ENCODE measurements around the gene RPS25.
A peak's percentile ranks its signal among the peaks of the same experiment; 100 is the strongest.

The RPS25 gene

DNA sequence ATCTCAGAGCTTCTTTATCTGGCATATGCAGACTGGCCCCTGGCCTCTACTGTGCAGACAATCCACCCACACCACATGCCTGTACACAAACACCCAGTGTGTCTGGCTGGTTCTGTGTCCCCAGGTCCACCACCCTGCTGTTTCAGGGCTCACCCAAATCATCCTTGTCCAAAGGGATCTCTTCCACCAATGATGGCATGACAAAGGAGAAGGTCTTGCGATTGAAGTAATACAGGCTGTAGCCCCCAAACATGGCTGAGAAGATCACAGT, 10.9 kb upstream of the RPS25 start:
- Histone ChIP-seq H3K27ac (replicated peaks; ENCODE audit: low read length) (no peak overlapping the region), H3K14ac (ENCODE audit: low read length) (no peak overlapping the region), H2BK120ac (ENCODE audit: low read depth, low read length) (no peak overlapping the region), H4K8ac (ENCODE audit: low read depth, low read length) (no peak overlapping the region), H2AK5ac (ENCODE audit: low read depth, low read length) (no peak overlapping the region), H3K4ac (ENCODE audit: low read length) (no peak overlapping the region), H3K9me3 (replicated peaks in 1 of 2; ENCODE audit: control insufficient read depth in 2 of 2, insufficient read depth in 1 of 2, low read depth in 1 of 2, low read length in 2 of 2) (no peaks in the 10 kb centered on the region), H3K18ac (ENCODE audit: low read length) (peak overlapping the region; percentile 9), H3K9ac (ENCODE audit: low read depth, low read length, poor library complexity) (peak overlapping the region; percentile 47), H3K4me2 (ENCODE audit: insufficient read depth, low read length, poor library complexity, severe bottlenecking) (no peak overlapping the region), H2BK15ac (ENCODE audit: low read length) (no peak overlapping the region), H3K79me1 (ENCODE audit: low read depth, low read length) (peaks cover 19% of the 10 kb centered on the region), H3K27me3 (ENCODE audit: control insufficient read depth in 3 of 3, insufficient read depth in 3 of 3, low read depth in 1 of 3, low read length in 3 of 3) (no peaks in the 10 kb centered on the region), H2BK5ac (ENCODE audit: low read length) (no peak overlapping the region), H3K4me3 (ENCODE audit: low read length in 2 of 2) (peak overlapping the region; percentile 0 to 4), H3K23ac (ENCODE audit: low read depth, low read length, poor library complexity) (peak overlapping the region; percentile 5), H3K36me3 (replicated peaks in 1 of 2; ENCODE audit: control insufficient read depth in 2 of 2, insufficient read depth in 2 of 2, low read length in 2 of 2) (peaks cover 40 to 52% of the 10 kb centered on the region in 2 donors), H2AFZ (ENCODE audit: low read length) (no peak overlapping the region), H4K91ac (ENCODE audit: low read depth, low read length, poor library complexity) (no peak overlapping the region), H3K4me1 (ENCODE audit: control insufficient read depth in 2 of 2, insufficient read depth in 1 of 2, low read depth in 1 of 2, low read length in 2 of 2) (peaks cover 6 to 12% of the 10 kb centered on the region in 2 donors), H2BK12ac (ENCODE audit: low read length) (no peak overlapping the region)
- no peak for DNase-seq (ENCODE audit: low spot score)
- WGBS, 2 donors (ENCODE audit: extremely low coverage in 2 of 2, insufficient read length in 2 of 2, insufficient replicate concordance in 1 of 2): no CpG with 5 or more reads among the region's 1 CpG

DNA sequence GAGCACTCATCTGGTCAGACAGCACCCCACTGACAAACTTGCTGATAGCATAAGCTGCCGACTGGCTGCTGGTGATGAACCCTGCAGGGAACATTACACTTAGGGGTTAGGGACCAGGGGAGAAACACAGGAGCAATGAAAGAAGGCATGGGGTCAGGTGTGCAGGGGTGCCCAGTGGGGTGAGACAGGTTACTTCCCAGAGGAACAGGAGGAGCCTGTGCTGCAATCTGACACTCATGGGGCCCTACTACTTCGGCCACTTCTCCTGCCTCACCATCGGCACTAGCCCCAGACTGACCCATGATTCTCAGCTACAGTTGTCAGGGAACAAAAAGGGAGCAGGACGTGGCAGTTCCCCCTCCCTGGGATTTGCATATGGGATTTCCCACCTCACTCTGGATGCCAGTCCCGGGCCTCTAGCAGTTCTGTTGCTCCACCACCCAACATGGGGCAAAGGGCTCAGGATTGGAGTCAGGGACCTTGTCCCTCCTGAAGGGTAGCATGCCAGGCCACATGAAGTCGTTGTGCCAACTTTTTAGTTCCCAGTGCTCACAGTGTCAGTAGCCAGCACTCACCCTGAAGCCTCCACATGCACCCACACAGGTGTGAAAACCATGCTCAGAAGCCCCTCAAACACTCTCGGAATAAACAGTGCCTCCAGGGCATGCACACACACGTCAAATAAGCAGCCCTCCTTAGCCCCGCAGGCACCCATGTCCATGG, 10.4 kb upstream of the RPS25 start:
- Histone ChIP-seq H3K9ac (ENCODE audit: low read depth, low read length, poor library complexity) (no peak overlapping the region), H3K23ac (ENCODE audit: low read depth, low read length, poor library complexity) (no peak overlapping the region), H3K4ac (ENCODE audit: low read length) (no peak overlapping the region), H2AFZ (ENCODE audit: low read length) (no peak overlapping the region), H3K18ac (ENCODE audit: low read length) (no peak overlapping the region), H4K8ac (ENCODE audit: low read depth, low read length) (no peak overlapping the region), H4K91ac (ENCODE audit: low read depth, low read length, poor library complexity) (no peak overlapping the region), H3K9me3 (replicated peaks in 1 of 2; ENCODE audit: control insufficient read depth in 2 of 2, insufficient read depth in 1 of 2, low read depth in 1 of 2, low read length in 2 of 2) (no peaks in the 10 kb centered on the region), H3K79me1 (ENCODE audit: low read depth, low read length) (peaks cover 19% of the 10 kb centered on the region), H3K14ac (ENCODE audit: low read length) (no peak overlapping the region), H3K27me3 (ENCODE audit: control insufficient read depth in 3 of 3, insufficient read depth in 3 of 3, low read depth in 1 of 3, low read length in 3 of 3) (no peaks in the 10 kb centered on the region), H3K27ac (replicated peaks; ENCODE audit: low read length) (no peak overlapping the region), H2BK5ac (ENCODE audit: low read length) (no peak overlapping the region), H3K4me2 (ENCODE audit: insufficient read depth, low read length, poor library complexity, severe bottlenecking) (no peak overlapping the region), H2BK120ac (ENCODE audit: low read depth, low read length) (no peak overlapping the region), H2BK15ac (ENCODE audit: low read length) (no peak overlapping the region), H3K36me3 (replicated peaks in 1 of 2; ENCODE audit: control insufficient read depth in 2 of 2, insufficient read depth in 2 of 2, low read length in 2 of 2) (peaks cover 44 to 57% of the 10 kb centered on the region in 2 donors), H2AK5ac (ENCODE audit: low read depth, low read length) (no peak overlapping the region), H3K4me3 (ENCODE audit: low read length in 2 of 2) (peak overlapping the region; percentile 0 to 4), H3K4me1 (ENCODE audit: control insufficient read depth in 2 of 2, insufficient read depth in 1 of 2, low read depth in 1 of 2, low read length in 2 of 2) (peaks cover 6 to 12% of the 10 kb centered on the region in 2 donors), H2BK12ac (ENCODE audit: low read length) (no peak overlapping the region)
- DNase-seq (ENCODE audit: low spot score): no peak
- WGBS, 2 donors (ENCODE audit: extremely low coverage in 2 of 2, insufficient read length in 2 of 2, insufficient replicate concordance in 1 of 2): no CpG with 5 or more reads among the region's 9 CpGs

DNA sequence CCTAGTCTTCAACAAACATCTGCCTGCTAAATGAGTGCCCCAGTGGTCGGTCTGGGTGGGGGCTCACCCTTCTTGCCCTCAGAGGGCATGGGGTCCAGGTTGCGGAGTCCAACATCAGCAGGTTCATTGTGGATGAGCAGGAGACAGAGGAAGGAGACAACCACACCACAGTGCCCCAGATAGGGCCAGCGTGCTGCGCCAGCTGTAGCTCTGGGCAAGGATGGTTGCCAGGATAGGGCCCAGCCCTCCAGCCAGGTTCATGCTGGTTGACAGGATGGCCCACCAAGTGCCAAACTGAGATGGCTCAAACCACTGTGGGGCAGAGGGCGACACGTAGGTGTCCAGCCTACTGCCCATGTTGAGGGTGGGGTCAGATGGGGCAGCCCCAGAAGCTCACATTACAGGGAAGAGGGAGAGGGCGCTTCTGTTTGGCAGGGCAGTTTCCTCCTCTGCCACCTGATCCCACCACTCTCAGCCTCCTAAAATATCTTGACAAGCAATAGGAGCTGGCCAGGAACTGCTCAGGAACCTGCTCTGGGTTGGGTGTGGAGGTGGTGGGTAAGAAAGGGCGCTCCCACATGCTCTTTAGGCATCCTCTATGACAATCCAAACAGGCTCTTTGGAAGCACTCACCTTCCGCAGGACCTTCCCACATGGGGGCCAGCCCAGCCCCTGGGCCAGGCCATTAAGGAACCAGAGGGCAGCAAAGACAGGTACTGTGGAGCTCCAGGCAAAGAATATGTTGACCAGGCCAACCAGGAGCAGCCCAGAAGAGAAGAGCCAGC, 9.6 kb upstream of the RPS25 start:
- H3K4ac ChIP-seq (ENCODE audit: low read length): no peak overlapping the region
- H3K9ac ChIP-seq (ENCODE audit: low read depth, low read length, poor library complexity): no peak overlapping the region
- peaks cover 6 to 12% of the 10 kb centered on the region in 2 donors for H3K4me1 ChIP-seq (ENCODE audit: control insufficient read depth in 2 of 2, insufficient read depth in 1 of 2, low read depth in 1 of 2, low read length in 2 of 2)
- no peak overlapping the region for H3K18ac ChIP-seq (ENCODE audit: low read length)
- no peak for DNase-seq (ENCODE audit: low spot score)
- peaks cover 19% of the 10 kb centered on the region for H3K79me1 ChIP-seq (ENCODE audit: low read depth, low read length)
- no peak overlapping the region for H3K27ac ChIP-seq (replicated peaks; ENCODE audit: low read length)
- no peak overlapping the region for H2BK120ac ChIP-seq (ENCODE audit: low read depth, low read length)
- no peak overlapping the region for H4K8ac ChIP-seq (ENCODE audit: low read depth, low read length)
- H3K14ac ChIP-seq (ENCODE audit: low read length): no peak overlapping the region
- H3K27me3 ChIP-seq (ENCODE audit: control insufficient read depth in 3 of 3, insufficient read depth in 3 of 3, low read depth in 1 of 3, low read length in 3 of 3): no peaks in the 10 kb centered on the region
- WGBS, 2 donors (ENCODE audit: extremely low coverage in 2 of 2, insufficient read length in 2 of 2, insufficient replicate concordance in 1 of 2): no CpG with 5 or more reads among the region's 9 CpGs
- H2AK5ac ChIP-seq (ENCODE audit: low read depth, low read length): no peak overlapping the region
- no peak overlapping the region for H3K23ac ChIP-seq (ENCODE audit: low read depth, low read length, poor library complexity)
- no peak overlapping the region for H2BK12ac ChIP-seq (ENCODE audit: low read length)
- no peak overlapping the region for H3K4me3 ChIP-seq (ENCODE audit: low read length in 2 of 2)
- H3K4me2 ChIP-seq (ENCODE audit: insufficient read depth, low read length, poor library complexity, severe bottlenecking): no peak overlapping the region
- no peak overlapping the region for H2AFZ ChIP-seq (ENCODE audit: low read length)
- H3K36me3 ChIP-seq (replicated peaks in 1 of 2; ENCODE audit: control insufficient read depth in 2 of 2, insufficient read depth in 2 of 2, low read length in 2 of 2): peaks cover 48 to 64% of the 10 kb centered on the region in 2 donors
- H3K9me3 ChIP-seq (replicated peaks in 1 of 2; ENCODE audit: control insufficient read depth in 2 of 2, insufficient read depth in 1 of 2, low read depth in 1 of 2, low read length in 2 of 2): no peaks in the 10 kb centered on the region
- H4K91ac ChIP-seq (ENCODE audit: low read depth, low read length, poor library complexity): no peak overlapping the region
- H2BK15ac ChIP-seq (ENCODE audit: low read length): no peak overlapping the region
- no peak overlapping the region for H2BK5ac ChIP-seq (ENCODE audit: low read length)

DNA sequence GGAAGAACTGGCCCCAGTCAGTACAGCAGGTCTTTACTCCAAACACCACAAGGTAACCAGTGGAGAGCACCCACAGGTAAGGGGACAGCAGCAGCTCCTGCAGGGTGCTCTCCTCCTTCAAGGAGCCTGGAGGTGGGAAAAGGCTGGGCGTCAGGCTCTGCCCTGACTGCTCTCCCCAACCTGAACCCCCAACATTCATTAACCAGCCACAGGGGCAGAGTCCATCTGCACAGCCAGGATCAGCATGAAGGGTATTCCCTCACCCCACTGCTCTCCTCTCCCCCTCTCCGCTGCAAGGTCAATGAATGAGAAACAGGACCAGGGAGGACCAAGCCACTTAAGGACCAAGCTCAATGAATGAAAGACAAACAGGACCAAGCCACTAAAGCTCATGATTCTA, 8.8 kb upstream of the RPS25 start:
- no peaks in the 10 kb centered on the region for H3K27me3 ChIP-seq (ENCODE audit: control insufficient read depth in 3 of 3, insufficient read depth in 3 of 3, low read depth in 1 of 3, low read length in 3 of 3)
- no peak overlapping the region for H4K91ac ChIP-seq (ENCODE audit: low read depth, low read length, poor library complexity)
- no peak overlapping the region for H4K8ac ChIP-seq (ENCODE audit: low read depth, low read length)
- H3K4me2 ChIP-seq (ENCODE audit: insufficient read depth, low read length, poor library complexity, severe bottlenecking): no peak overlapping the region
- H3K79me1 ChIP-seq (ENCODE audit: low read depth, low read length): peaks cover 19% of the 10 kb centered on the region
- DNase-seq (ENCODE audit: low spot score): no peak
- no peak overlapping the region for H2BK5ac ChIP-seq (ENCODE audit: low read length)
- no peak overlapping the region for H2AK5ac ChIP-seq (ENCODE audit: low read depth, low read length)
- no peak overlapping the region for H3K27ac ChIP-seq (replicated peaks; ENCODE audit: low read length)
- H2AFZ ChIP-seq (ENCODE audit: low read length): no peak overlapping the region
- no peak overlapping the region for H2BK120ac ChIP-seq (ENCODE audit: low read depth, low read length)
- no peak overlapping the region for H3K18ac ChIP-seq (ENCODE audit: low read length)
- no peak overlapping the region for H3K4ac ChIP-seq (ENCODE audit: low read length)
- no peak overlapping the region for H2BK12ac ChIP-seq (ENCODE audit: low read length)
- no peak overlapping the region for H3K14ac ChIP-seq (ENCODE audit: low read length)
- no peaks in the 10 kb centered on the region for H3K9me3 ChIP-seq (replicated peaks in 1 of 2; ENCODE audit: control insufficient read depth in 2 of 2, insufficient read depth in 1 of 2, low read depth in 1 of 2, low read length in 2 of 2)
- H3K4me3 ChIP-seq (ENCODE audit: low read length in 2 of 2): no peak overlapping the region
- H3K4me1 ChIP-seq (ENCODE audit: control insufficient read depth in 2 of 2, insufficient read depth in 1 of 2, low read depth in 1 of 2, low read length in 2 of 2): peaks cover 6 to 12% of the 10 kb centered on the region in 2 donors
- no peak overlapping the region for H3K23ac ChIP-seq (ENCODE audit: low read depth, low read length, poor library complexity)
- WGBS, 2 donors (ENCODE audit: extremely low coverage in 2 of 2, insufficient read length in 2 of 2, insufficient replicate concordance in 1 of 2): no CpG with 5 or more reads among the region's 2 CpGs
- H3K36me3 ChIP-seq (replicated peaks in 1 of 2; ENCODE audit: control insufficient read depth in 2 of 2, insufficient read depth in 2 of 2, low read length in 2 of 2): peaks cover 51 to 72% of the 10 kb centered on the region in 2 donors
- no peak overlapping the region for H2BK15ac ChIP-seq (ENCODE audit: low read length)
- no peak overlapping the region for H3K9ac ChIP-seq (ENCODE audit: low read depth, low read length, poor library complexity)
